H1 (cell line): ENCODE data around the gene HDAC9. TPM values are rescaled to one million over a fixed set of nuclear protein-coding genes. Genes with fewer than 3 reads are reported as not detected.

Experiments used
- RFX5 ChIP-seq: IDR thresholded peaks from 2 replicates; pipeline ENCODE4 v1.6.1; 2011; ENCODE audit warnings: low read depth, low read length, improper control_type of control experiment, borderline replicate concordance
- polyA plus RNA-seq, 7 experiments: library from polyadenylated mRNA; depleted of rRNA in 3 of 7; stranded (reverse) in 5 of 7; unstranded in 2 of 7; fragments of >200 nt in 5 of 7; fragments of 200-250 nt in 2 of 7; gene quantifications; 1 replicate in 5 of 7; 2 replicates in 1 of 7; 4 replicates in 1 of 7; pipeline versions ENCODE4 v1.2.1 to v1.2.3, GENCODE V29; 2011 to 2013; ENCODE audit warnings: missing spikeins in 2 of 7, mixed read lengths in 2 of 7
- total RNA-seq: library from RNA; stranded (reverse); fragmentation: NEBNext Ultra II Directional; extraction: Animal tissue kit (Norgen Biotek cat#: 25700); gene quantifications from 2 replicates; pipeline ENCODE4 v1.2.1, GENCODE V29; 2021
- TF ChIP-seq, protein P1 (sequence below): fragments of 300-600 bp; sonication (generic); IDR thresholded peaks from 2 replicates; pipeline ENCODE4 v1.7.1; 2012; ENCODE audit warnings: low read length, moderate library complexity, mild to moderate bottlenecking, inconsistent platforms; ENCODE audit not compliant: insufficient replicate concordance

HDAC9 gene
- total and polyA plus RNA-seq, 2 of the 8 experiments (the other 6 are each of a cell fraction or from before 2014, with no cell fraction given): 9.5 to 13.1 TPM

DNA sequence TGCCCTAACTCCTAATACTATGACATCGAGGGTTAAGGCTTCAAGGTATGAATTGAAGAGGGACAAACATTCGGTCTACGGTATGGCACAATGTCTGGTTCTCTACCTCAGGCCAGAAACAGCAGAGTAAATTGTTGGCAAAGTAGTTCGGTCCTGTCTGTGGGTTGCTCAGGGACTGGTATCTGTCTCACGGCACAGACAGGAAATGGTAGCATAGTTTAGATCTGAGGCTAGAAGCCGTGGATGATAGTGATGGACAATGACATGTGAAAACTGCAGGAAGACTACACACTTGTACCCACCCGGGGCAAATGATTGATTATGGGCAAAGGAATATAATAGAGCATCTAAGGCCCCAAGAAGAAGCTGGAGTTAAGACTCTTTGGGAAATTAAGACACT is 515.7 kb downstream of the HDAC9 start (continued):
- TF ChIP-seq, protein P1, sequence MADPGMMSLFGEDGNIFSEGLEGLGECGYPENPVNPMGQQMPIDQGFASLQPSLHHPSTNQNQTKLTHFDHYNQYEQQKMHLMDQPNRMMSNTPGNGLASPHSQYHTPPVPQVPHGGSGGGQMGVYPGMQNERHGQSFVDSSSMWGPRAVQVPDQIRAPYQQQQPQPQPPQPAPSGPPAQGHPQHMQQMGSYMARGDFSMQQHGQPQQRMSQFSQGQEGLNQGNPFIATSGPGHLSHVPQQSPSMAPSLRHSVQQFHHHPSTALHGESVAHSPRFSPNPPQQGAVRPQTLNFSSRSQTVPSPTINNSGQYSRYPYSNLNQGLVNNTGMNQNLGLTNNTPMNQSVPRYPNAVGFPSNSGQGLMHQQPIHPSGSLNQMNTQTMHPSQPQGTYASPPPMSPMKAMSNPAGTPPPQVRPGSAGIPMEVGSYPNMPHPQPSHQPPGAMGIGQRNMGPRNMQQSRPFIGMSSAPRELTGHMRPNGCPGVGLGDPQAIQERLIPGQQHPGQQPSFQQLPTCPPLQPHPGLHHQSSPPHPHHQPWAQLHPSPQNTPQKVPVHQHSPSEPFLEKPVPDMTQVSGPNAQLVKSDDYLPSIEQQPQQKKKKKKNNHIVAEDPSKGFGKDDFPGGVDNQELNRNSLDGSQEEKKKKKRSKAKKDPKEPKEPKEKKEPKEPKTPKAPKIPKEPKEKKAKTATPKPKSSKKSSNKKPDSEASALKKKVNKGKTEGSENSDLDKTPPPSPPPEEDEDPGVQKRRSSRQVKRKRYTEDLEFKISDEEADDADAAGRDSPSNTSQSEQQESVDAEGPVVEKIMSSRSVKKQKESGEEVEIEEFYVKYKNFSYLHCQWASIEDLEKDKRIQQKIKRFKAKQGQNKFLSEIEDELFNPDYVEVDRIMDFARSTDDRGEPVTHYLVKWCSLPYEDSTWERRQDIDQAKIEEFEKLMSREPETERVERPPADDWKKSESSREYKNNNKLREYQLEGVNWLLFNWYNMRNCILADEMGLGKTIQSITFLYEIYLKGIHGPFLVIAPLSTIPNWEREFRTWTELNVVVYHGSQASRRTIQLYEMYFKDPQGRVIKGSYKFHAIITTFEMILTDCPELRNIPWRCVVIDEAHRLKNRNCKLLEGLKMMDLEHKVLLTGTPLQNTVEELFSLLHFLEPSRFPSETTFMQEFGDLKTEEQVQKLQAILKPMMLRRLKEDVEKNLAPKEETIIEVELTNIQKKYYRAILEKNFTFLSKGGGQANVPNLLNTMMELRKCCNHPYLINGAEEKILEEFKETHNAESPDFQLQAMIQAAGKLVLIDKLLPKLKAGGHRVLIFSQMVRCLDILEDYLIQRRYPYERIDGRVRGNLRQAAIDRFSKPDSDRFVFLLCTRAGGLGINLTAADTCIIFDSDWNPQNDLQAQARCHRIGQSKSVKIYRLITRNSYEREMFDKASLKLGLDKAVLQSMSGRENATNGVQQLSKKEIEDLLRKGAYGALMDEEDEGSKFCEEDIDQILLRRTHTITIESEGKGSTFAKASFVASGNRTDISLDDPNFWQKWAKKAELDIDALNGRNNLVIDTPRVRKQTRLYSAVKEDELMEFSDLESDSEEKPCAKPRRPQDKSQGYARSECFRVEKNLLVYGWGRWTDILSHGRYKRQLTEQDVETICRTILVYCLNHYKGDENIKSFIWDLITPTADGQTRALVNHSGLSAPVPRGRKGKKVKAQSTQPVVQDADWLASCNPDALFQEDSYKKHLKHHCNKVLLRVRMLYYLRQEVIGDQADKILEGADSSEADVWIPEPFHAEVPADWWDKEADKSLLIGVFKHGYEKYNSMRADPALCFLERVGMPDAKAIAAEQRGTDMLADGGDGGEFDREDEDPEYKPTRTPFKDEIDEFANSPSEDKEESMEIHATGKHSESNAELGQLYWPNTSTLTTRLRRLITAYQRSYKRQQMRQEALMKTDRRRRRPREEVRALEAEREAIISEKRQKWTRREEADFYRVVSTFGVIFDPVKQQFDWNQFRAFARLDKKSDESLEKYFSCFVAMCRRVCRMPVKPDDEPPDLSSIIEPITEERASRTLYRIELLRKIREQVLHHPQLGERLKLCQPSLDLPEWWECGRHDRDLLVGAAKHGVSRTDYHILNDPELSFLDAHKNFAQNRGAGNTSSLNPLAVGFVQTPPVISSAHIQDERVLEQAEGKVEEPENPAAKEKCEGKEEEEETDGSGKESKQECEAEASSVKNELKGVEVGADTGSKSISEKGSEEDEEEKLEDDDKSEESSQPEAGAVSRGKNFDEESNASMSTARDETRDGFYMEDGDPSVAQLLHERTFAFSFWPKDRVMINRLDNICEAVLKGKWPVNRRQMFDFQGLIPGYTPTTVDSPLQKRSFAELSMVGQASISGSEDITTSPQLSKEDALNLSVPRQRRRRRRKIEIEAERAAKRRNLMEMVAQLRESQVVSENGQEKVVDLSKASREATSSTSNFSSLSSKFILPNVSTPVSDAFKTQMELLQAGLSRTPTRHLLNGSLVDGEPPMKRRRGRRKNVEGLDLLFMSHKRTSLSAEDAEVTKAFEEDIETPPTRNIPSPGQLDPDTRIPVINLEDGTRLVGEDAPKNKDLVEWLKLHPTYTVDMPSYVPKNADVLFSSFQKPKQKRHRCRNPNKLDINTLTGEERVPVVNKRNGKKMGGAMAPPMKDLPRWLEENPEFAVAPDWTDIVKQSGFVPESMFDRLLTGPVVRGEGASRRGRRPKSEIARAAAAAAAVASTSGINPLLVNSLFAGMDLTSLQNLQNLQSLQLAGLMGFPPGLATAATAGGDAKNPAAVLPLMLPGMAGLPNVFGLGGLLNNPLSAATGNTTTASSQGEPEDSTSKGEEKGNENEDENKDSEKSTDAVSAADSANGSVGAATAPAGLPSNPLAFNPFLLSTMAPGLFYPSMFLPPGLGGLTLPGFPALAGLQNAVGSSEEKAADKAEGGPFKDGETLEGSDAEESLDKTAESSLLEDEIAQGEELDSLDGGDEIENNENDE: no peak
- TF ChIP-seq RFX5: no peak
